ENCODE measurements around the gene WNT10A.
"Not testable (repeated sequence)": the region's sequence is repeated elsewhere in the genome, so short reads cannot be mapped to it uniquely, and the experiment has no call there.

WNT10A gene

DNA sequence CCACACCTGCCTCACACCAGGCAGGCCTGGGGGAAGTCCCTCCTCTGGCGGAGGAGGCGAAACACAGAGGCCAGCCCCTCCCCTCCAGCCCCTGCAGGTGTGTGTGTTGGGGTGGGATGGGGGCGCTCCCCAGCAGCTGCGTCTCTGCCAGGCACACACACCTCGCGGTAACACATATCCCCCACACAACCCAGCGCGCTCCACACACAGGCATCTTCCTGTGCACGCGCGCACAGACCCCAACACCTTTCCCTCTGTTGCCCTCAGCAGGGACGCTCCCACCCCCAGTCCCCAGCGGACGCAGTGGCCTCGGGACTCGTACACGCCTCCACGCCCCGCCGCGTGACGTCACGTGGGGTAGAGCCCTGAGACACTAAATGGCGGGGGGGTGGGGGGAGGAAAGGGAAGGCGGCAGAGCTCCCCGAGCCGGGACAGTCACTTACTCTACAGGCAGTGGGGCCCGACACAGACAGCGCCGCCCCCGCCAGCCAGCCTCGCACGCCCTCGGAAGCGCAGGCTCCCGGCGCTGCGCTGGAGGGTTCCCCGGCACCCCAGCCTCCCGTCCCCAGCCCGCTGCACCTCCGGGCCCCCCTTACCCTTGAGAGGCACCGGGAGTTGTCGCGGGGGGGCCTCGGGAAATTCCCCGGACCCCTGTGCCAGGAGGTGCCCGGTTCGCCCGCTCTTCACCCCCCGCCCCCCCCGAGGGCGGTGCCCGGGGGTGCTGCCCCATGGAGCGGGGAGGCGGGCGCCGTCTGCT, at the start of gene WNT10A:
TSS of gene WNT10A (plus strand) at position 751 of the 757 bp plus-strand sequence. CDS start 144 bp downstream, outside the sequence.
- peak; percentile 91 for DNase-seq

GRCh38 chr2:218831378-218831990, 49.2 kb upstream of the WNT10A start, which contains the start of gene PRKAG3:
PRKAG3 (minus strand) TSS chr2:218831803.
- DNase-seq, result no peak

GRCh38 chr2:218832081-218832480, 48.6 kb upstream of the WNT10A start:
- no peak for DNase-seq

GRCh38 chr2:218832520-218832919, 48.1 kb upstream of the WNT10A start:
- no peak for DNase-seq

DNA sequence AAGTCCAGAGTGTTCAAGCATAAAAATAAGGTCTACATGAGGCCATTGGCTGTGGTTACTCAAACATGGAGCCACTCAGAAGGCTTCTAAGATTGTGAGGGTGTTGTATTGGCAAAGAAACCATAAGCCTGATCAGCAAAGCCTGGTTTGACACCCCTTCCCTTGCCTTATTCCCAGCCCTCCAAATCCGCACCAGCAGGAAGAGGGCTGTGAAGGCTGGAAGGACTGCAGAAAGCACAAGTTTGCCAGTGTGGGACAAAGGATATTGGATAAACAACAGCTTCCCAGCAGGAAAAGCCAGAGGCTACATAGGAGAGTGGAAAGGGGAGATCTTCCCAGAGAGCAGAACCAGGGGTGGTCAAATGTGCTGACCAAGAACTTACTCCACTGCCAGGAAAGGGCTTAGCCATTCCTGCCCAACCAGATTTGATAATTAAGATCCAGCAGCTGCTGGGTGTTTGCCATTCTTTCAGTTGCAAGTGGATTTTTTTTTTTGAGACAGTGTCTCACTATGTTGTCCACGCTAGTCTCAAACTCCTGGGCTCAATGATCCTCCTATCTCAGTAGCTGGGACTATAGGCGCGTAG, 47.5 kb upstream of the WNT10A start:
- DNase-seq, result no peak

DNA sequence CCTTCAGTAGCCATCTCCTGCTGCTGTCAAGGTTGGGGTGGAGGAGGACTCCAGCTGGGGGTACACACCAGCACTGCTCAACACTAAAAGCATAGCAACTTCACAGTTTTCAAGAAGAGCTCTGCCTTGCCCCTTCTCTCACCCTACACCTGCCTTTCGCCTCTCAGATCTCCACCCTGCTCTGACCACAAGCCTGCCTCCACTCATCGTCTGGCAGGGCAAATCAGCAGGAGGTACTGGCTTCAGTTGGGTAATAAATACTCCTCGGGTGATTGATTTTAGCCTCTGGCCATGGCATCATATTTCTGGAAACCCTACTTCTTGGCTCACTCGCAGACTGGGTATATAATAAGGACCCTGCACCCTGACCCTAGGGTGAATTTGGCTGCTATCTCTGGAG, 46.0 kb upstream of the WNT10A start:
- DNase-seq, result no peak

- DNase-seq, result no peak
Measured at GRCh38 chr2:218837495-218837894, 43.2 kb upstream of the WNT10A start.

GRCh38 chr2:218839430-218839829, 41.2 kb upstream of the WNT10A start:
- no peak for DNase-seq

- no peak for DNase-seq
Measured at GRCh38 chr2:218839888-218840287, 40.8 kb upstream of the WNT10A start.

- not testable (repeated sequence) for DNase-seq
Measured at GRCh38 chr2:218844334-218844733, 36.3 kb upstream of the WNT10A start.

GRCh38 chr2:218846963-218847362, 33.7 kb upstream of the WNT10A start:
- not testable (repeated sequence) for DNase-seq

DNA sequence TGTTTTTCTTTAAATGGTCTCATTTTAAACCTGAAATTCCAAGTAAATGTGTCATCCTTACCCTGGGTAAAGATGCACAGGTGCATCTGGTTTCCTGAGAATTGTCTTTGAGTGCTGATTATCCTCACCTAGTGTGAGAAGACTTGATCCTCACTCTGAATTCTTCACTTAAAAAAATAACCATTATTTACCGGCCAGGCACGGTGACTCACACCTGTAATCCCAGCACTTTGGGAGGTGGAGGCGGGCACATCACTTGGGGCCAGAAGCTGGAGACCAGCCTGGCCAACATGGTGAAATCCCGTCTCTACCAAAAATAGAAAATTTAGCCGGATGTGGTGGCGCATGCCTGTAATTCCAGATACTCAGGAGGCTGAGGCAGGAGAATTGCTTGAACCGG, 30.9 kb upstream of the WNT10A start:
- no peak for DNase-seq

GRCh38 chr2:218850796-218851195, 29.9 kb upstream of the WNT10A start:
- DNase-seq, result no peak

DNA sequence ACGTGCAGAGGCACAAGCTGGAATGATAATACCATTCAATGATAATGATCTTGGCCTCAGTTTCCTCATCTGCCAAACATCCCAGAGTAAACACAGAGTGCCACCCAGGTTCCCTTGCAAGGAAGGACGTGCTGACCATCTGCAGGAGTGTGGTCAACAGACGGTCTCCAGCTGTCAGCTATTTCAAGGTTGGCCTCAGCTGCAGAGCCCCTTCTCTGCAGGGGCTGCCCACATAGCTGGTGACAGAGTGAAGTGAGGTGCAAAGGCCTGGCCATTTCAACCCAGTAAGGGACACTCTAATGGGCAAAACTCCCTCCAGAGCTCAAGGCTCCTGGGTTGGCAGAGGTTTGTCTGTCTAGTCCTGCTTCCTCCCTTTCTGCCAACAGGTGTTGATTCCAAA, 29.4 kb upstream of the WNT10A start:
- DNase-seq, result no peak

DNA sequence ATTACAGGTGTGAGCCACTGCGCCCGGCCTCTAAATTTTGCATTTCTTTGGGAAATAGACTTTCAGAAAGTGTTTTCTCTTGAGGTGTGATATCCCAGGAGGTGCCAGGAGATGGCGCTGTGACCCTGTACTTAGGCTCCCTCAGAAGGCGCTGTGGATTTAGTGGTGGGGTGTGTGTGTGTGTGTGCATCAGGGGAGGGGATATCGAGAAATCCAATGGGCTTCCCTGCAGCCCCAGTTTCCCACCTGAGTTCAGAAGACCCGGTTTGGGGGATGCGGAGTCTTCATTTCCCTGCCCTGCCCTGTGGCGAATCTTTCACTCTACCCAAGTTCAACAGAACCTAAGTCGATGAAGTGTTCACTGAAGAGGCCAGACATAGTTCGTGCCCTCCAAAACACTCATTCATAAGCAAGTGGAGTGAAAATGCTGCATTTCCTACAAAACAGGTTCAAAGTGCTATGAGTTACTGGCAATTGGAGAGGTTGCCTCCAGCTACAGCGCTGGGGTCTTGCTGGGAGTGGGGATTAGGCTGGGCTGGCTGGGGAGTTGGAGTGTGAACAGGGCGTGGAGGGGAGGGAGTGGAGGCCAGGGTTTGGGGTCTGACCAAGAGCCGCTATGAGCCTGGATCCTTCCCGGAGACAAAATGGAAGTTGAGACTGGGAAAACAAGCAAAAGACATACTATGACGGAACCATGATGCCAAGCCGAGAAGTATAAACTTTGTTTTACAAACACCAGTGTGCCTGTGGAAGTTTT, 27.6 kb upstream of the WNT10A start:
- DNase-seq, result peak; percentile 56

- DNase-seq, result no peak
Measured at GRCh38 chr2:218853766-218854165, 26.9 kb upstream of the WNT10A start.

- no peak for DNase-seq
Measured at GRCh38 chr2:218854860-218855259, 25.8 kb upstream of the WNT10A start.

DNA sequence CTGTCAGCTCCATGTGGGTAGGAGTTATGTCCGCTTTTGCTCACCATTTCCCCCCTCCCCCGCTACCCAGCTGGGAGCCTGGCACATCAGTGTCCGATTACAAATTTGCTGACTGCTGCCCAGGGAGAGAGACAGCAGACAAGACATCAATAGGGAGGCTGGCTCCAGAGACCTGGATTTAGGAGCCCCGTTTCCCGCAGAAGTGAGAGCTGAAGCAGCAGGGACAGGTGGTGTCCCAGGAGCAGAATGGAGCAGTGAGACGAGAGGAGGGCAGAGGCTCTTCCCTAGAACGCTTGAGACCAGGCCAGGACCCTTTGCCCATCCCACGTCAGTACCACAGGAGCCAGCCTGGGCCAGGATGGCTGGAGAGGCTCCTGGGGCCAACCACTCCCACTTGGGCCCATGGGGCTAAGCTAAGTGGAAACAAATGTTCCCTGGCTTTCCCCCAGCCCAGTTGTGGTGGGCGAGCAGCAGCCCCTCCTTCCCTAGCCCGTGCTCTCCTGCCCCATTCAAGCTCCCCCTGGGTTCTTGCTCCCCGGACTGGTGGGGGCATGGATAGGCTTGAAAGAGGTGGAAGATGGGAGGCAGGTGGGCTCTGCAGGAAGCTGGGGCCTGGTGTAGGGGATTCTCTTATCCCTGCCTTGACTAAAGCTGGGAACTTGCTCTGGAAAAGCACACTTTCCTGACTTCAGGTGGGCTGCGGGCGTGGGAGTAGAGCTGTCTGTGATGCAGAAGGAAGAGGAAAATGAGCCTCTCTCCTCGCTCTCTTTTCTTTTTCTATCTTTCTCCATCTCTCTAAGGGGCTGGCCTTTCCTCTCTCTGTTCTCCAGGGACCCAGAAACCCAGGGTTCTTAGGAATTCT, 25.1 kb upstream of the WNT10A start:
- no peak for DNase-seq

DNA sequence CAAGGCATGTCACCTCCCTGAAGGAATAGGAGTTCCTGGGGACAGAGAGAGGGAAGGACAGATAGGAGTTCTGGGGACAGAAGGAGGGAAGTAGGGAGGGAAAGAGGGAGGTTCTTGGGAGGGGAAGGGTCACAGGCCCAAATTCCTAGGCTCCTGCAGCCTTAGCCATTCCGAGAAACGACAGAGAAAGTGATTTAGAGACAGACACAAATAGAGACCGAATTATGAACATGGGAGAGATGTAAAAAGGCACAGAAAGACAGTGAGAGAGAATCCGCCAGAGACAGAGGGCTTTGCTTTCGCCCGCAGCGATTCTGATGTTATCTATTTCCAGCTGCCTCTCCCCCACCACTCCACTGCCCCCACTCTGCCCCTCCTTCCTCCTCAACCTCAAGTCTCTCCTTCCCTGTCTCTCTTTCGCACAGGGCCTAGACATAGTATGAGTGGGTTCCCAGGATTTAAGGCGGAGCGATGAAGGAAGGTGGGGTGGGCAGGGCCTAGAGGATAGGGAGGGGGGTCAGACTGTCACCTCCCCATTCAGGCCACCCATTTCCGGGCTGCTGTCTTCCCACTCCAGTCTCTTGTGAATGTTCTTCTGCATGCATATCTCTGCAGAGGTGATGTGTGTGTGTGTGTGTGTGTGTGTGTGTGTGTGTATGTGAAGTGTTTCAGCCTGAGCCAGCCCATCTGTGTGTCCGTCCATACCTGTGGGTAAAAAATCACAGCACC, 24.3 kb upstream of the WNT10A start:
- DNase-seq, result no peak

GRCh38 chr2:218856896-218857243, 23.8 kb upstream of the WNT10A start:
- no peak for DNase-seq

DNA sequence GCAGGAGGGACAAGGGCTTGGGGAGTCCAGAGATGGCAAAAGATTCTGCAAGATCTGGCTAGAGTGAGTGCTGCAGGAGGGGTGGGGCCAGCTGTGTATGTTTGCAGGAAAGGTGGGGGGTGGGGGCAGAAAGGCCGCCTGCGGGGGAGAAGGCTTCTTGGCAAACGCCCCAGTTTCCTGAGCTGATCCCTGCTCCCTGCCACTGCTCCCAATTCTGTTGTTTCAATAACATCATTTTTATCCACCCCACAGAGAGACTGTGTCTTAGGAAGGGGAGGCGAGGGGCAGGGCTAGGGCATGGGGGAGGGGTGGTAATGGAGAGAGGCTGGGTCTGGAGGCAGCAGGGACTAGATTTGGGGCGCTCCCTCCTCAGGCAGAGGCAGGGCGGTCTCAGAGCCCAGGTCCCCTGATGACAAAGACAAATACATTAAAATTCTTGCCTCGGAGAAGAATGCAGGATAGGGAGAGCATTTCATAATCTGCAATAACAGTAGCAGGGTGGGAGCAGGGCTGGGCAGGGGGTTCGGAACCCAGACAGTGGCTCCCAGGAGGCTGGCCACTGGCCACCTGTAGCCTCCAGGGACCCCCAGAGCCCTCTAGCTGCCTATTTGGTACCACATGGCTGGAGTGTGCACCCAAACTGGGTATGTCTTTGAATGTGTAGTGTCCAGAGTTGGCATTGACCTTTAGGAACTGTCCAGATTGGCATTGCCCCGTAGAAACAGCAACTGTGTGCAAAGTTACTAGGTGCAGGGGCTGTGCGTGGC, 23.1 kb upstream of the WNT10A start:
- DNase-seq, result no peak
